NOMO-1 treated with DMSO at 0.1 percent for 48 hours (cell line): ENCODE measurements around the gene NBEA.

Experiments used
- DNase-seq: peaks from one replicate; lab custom pipeline; 2025; ENCODE audit not compliant: unreplicated experiment; lab: John Stamatoyannopoulos, UW

Gene NBEA

DNA sequence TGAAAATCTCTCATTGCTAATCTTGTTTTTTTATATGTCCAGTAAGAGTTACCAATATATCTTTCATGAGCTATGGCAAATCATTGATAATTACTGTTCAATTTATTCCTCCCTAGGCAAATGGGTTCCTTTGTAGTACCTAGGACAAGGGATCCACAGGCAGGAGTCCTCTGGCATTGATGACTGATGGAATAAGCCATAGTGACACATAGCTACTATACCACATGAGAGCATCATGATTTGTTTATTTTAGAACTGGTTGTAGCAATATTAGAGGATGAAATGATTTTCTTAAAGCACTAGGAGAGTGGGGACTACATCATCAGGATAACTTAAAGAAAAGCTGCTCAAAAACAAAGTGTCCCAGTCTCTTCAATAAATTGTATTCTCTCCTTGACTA is 556.2 kb downstream of the NBEA start:
- no peak for DNase-seq

GRCh38 chr13:35499196-35499662 is 557.2 kb downstream of the NBEA start:
- DNase-seq: no peak

- DNase-seq: no peak
Measured at GRCh38 chr13:35499676-35500075, 557.6 kb downstream of the NBEA start.

- DNase-seq: no peak
Measured at GRCh38 chr13:35500144-35500543, 558.1 kb downstream of the NBEA start.

DNA sequence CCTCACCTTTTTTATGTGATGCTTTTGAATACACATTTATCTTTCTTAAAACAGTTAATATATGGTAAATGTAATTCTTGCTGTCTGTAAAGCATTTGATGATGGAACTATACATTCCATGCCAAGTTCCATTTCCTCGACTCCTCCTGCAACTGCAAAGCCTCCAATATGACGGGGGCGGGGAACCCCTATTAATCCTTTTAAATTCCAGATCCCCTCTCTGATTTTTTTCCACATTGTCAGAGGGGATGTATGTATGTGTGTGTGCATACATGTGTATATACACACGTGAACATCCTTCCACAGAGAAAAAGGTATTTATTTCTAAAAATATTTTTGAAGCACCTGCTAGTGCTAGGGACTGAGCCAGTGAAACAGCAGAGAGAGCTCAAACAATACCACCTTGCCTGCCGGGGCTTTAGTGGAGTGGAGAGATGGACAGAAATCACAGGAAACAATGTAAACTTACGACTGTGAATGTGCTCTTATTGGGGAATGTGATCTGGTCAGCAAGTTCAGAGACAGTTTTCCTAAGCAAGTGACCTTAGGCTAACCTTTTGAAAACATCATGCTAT is 559.7 kb downstream of the NBEA start:
- DNase-seq: no peak

GRCh38 chr13:35502456-35502855 is 560.4 kb downstream of the NBEA start:
- DNase-seq: no peak

GRCh38 chr13:35512271-35512920 is 570.3 kb downstream of the NBEA start:
- peak; percentile 41 for DNase-seq

DNA sequence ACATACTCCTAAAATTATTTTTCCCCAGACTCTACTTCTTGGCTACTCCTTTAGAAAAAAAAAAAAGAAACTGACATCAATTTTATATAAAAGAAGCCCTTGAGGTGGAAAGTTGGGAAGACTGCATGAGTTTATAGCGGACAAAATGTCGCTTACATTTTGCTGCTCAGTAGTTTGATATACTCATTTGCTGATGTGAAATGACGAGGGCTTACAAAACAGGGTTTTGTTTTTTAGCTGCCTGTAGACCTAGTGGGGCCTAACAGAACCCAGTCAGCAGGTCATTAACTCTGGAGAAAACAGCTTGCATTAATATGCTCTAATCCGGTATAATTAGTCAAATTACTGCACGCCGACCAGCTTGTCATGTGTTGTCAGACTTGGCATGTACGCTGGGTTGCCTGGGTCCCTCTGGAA is 572.0 kb downstream of the NBEA start:
- no peak for DNase-seq

GRCh38 chr13:35514801-35515502 is 572.9 kb downstream of the NBEA start:
- no peak for DNase-seq

- DNase-seq: no peak
Measured at GRCh38 chr13:35518337-35518946, 576.4 kb downstream of the NBEA start.

DNA sequence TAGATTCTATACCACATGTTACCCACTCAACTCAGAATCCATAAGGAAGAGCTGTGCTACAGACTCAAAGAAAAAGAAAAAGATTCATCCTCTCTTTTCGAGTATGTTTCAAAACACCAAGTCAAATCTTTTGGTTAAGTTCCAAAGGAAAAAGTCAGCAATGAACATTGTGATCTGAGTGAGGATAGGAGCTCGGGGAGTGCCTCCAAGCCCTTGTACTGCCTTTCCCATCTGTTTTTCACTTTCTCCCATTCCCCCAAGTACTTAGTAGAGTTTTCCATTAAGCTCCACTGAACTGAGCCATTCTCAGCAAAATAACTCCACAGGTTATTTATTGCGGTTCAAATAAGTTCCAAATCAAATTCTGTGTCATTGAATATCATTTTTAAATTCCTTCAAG is 582.1 kb downstream of the NBEA start:
- no peak for DNase-seq

DNA sequence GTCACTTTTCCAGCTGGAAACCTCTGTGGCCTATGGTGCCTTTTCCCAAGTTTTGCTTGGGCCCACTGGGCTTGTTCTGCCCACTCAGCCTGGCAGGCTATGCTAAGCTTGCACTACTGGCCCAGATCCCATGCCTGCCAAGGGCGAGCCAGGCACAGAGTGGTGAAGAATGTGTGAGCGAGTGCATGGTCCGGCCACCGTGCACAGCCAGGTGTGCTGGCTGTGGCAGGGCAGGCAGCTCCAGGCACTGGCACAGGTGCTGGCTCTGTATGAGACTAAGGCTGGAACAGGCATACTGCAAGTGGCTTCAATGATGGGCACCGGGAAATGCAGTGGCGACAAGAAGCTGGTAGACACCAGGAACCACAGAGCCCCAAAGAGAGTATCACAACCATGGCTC is 584.5 kb downstream of the NBEA start:
- DNase-seq: no peak

DNA sequence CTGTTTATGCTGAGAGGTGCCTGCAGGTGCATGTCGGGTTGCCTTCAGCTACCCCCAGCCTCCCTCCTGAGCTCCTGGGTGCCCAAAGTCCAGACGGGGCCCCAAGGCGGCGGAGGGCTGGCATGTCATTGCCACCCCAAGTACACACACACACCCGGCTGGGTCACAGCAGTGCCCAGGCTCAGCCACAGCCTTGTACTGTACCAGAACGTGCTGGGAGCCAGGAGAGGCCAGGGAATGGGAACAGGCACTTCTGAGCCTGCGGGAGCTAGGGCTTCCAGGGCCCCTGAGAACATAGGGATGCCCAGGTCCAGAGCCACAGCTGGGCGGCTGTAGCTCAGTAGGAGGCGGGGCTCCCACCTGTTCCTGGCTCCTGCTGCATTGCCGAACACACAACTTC is 585.4 kb downstream of the NBEA start:
- no peak for DNase-seq

- no peak for DNase-seq
Measured at GRCh38 chr13:35530147-35530546, 588.1 kb downstream of the NBEA start.

DNA sequence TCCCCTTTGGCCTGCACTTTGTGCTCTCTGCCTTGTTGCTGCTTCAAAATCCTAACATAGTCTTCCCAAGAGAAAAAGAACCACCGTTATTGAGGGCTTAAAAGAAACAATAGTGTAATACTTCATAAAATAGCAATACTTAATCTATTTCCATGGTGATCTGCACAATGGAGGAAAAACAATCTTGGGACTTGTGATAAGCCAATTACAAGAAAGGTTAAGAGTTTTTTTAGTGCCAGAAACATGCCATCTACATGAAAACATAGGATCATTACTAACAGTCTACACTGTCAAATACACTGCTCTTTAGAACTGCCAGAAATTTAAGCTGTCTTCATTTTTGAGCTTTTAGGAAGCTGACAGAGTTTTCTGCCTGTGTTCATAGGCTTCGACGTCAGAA is 588.5 kb downstream of the NBEA start:
- no peak for DNase-seq

DNA sequence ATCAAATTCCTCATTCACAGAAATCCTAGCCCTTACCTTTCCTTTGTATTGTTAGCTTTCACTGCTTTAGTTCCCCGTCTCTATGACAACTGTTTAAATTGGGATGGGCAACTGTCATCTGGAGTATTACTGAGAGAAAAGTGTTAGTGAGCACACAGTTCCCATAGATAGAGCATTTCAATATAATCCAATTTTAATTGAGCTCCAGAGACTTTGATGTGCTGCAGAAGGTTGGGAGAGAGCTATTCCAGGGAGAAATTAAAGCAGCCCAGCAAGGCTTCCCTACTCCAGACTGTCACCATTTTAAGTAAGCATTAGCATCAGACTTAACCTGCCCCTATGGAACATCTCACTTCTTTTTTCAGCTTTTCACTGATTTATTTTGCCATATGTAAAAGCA is 589.5 kb downstream of the NBEA start:
- no peak for DNase-seq

- DNase-seq: no peak
Measured at GRCh38 chr13:35534343-35534742, 592.3 kb downstream of the NBEA start.

GRCh38 chr13:35548790-35549189 is 606.7 kb downstream of the NBEA start:
- DNase-seq: no peak

GRCh38 chr13:35549481-35549880 is 607.4 kb downstream of the NBEA start:
- no peak for DNase-seq

- no peak for DNase-seq
Measured at GRCh38 chr13:35552172-35552844, 610.2 kb downstream of the NBEA start.

- no peak for DNase-seq
Measured at GRCh38 chr13:35554972-35555623, 613.0 kb downstream of the NBEA start.
